ENCODE measurements around the gene CEP112.

CEP112 gene

GRCh38 chr17:65967372-65967771, 224.6 kb downstream of the CEP112 start:
- POLR2A ChIA-PET (ENCODE audit: low non-redundant PET) = no interaction called here
- TF ChIP-seq, protein P1, sequence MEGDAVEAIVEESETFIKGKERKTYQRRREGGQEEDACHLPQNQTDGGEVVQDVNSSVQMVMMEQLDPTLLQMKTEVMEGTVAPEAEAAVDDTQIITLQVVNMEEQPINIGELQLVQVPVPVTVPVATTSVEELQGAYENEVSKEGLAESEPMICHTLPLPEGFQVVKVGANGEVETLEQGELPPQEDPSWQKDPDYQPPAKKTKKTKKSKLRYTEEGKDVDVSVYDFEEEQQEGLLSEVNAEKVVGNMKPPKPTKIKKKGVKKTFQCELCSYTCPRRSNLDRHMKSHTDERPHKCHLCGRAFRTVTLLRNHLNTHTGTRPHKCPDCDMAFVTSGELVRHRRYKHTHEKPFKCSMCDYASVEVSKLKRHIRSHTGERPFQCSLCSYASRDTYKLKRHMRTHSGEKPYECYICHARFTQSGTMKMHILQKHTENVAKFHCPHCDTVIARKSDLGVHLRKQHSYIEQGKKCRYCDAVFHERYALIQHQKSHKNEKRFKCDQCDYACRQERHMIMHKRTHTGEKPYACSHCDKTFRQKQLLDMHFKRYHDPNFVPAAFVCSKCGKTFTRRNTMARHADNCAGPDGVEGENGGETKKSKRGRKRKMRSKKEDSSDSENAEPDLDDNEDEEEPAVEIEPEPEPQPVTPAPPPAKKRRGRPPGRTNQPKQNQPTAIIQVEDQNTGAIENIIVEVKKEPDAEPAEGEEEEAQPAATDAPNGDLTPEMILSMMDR (conservative IDR thresholded peaks at IDR 0.05; ENCODE audit: low read depth) = no peak
- CTCF ChIA-PET = no interaction called here
- H3K27ac ChIP-seq = no peak overlapping the region
- no peak for DNase-seq (ENCODE audit: low spot score)

GRCh38 chr17:65966072-65966695, 225.7 kb downstream of the CEP112 start:
- CTCF ChIA-PET = interaction anchor here (0.6 kb wide), 1 partner anchor 407 kb away, joined by 3 read pairs; no protein-coding TSS in a partner anchor

DNA sequence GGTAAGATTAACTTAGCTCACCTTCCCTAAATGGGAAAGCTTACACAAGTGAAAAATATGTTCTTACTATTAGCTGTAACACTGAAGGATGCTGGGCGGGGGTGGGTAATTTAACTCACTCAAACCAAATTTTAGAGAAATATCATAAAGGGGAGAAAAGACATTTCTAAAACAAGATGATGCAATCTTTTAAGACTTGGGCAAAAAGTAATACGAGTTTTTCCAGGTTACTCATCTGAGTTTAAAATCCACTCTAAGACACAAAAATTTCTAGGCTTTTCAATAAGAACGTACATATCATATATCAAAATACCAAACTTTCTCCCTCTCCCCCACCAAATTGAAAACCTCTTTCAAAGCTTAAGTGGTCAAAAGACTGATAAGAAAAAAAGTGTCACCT, 228.8 kb downstream of the CEP112 start:
- TF ChIP-seq, protein P1 (conservative IDR thresholded peaks at IDR 0.05; ENCODE audit: low read depth) = no peak
- no peak for DNase-seq (ENCODE audit: low spot score)
- ChIA-PET CTCF (no interaction called here), POLR2A (ENCODE audit: low non-redundant PET) (no interaction called here)
- H3K27ac ChIP-seq = no peak overlapping the region

More at GRCh38 chr17:65966072-65966695, 225.7 kb downstream of the CEP112 start:
- no peak overlapping the region for H3K27ac ChIP-seq
- POLR2A ChIA-PET (ENCODE audit: low non-redundant PET) = no interaction called here
- TF ChIP-seq, protein P1 (conservative IDR thresholded peaks at IDR 0.05; ENCODE audit: low read depth) = no peak
- DNase-seq (ENCODE audit: low spot score) = no peak

GRCh38 chr17:65959630-65960029, 232.3 kb downstream of the CEP112 start:
- H3K27ac ChIP-seq = no peak overlapping the region
- TF ChIP-seq, protein P1 (conservative IDR thresholded peaks at IDR 0.05; ENCODE audit: low read depth) = no peak
- DNase-seq (ENCODE audit: low spot score) = no peak
- ChIA-PET CTCF (no interaction called here), POLR2A (ENCODE audit: low non-redundant PET) (no interaction called here)

- TF ChIP-seq, protein P1 (conservative IDR thresholded peaks at IDR 0.05; ENCODE audit: low read depth) = no peak
- CTCF ChIA-PET = interaction anchor here (0.6 kb wide), 1 partner anchor 107 kb away, joined by 3 read pairs; no protein-coding TSS in a partner anchor
- POLR2A ChIA-PET (ENCODE audit: low non-redundant PET) = no interaction called here
Observed at GRCh38 chr17:65956814-65957213, 235.1 kb downstream of the CEP112 start.

DNA sequence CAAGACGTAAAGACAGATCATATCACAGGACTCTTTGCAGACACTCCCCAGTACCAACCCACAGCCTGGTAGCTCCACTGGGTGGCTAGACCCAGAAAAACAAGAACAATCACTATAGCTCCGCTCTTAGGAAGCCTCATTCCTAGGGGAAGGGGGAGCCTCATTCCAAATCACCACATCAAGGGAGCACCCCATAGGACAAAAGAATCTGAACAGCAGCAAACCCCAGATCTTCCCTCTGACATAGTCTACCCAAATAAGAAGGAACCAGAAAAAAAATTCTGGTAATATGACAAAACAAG, 237.8 kb downstream of the CEP112 start:
- TF ChIP-seq, protein P1 (conservative IDR thresholded peaks at IDR 0.05; ENCODE audit: low read depth) = no peak
- ChIA-PET CTCF (no interaction called here), POLR2A (ENCODE audit: low non-redundant PET) (no interaction called here)
- no peak overlapping the region for H3K27ac ChIP-seq
- no peak for DNase-seq (ENCODE audit: low spot score)

More at GRCh38 chr17:65956814-65957213, 235.1 kb downstream of the CEP112 start:
- DNase-seq (ENCODE audit: low spot score) = peak; percentile 1
- no peak overlapping the region for H3K27ac ChIP-seq
